Activated T-cell treated with anti-CD3 and anti-CD28 coated beads for 24 hours (primary cell): Measurements from ENCODE around the gene CD55.
"Not testable (repeated sequence)": the region's sequence is repeated elsewhere in the genome, so short reads cannot be mapped to it uniquely, and the experiment has no call there.

Experiments
- DNase-seq: peaks from one replicate; pipeline ENCODE4 v3.0.0-alpha.2; 2020; ENCODE audit warnings: low read depth

Gene CD55

DNA sequence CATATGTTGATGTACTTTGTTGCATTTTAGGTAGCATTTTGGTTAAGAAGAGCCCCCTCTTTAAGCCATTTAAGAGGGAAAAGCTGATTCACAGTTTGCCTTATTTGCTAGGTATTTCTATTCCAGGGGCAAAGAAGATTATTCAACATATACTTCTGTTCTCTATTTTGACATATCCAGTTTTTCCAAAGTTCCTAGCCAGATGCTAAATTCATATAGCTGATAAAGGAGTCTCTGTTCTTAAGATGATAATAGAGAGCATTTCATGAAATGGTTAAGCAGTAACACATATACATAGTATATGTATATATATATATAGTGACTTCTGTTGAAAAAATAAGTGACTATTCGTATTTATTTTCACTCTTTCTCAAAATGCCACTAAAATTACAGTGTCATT lies 15.5 kb upstream of the CD55 start:
- DNase-seq, result no peak

DNA sequence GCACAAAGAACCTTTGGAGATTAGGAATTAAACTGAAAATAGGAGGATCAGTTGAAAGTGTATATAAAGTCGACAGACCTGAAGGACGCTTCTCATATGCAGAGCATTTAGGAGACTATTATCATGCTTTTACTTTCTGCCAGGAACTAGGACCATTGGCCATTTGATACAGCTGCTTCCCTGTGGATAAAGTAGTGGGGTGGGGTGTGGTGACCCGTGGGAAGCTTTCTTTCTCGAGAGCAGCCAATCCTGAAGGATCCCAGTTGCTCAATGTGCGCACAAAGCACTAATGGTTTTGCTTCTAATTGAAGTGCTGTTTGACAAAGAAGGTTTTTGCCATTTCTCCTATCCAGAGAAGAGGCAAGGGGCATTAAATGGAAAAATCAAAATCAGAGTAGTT lies 14.9 kb upstream of the CD55 start:
- no peak for DNase-seq

DNA sequence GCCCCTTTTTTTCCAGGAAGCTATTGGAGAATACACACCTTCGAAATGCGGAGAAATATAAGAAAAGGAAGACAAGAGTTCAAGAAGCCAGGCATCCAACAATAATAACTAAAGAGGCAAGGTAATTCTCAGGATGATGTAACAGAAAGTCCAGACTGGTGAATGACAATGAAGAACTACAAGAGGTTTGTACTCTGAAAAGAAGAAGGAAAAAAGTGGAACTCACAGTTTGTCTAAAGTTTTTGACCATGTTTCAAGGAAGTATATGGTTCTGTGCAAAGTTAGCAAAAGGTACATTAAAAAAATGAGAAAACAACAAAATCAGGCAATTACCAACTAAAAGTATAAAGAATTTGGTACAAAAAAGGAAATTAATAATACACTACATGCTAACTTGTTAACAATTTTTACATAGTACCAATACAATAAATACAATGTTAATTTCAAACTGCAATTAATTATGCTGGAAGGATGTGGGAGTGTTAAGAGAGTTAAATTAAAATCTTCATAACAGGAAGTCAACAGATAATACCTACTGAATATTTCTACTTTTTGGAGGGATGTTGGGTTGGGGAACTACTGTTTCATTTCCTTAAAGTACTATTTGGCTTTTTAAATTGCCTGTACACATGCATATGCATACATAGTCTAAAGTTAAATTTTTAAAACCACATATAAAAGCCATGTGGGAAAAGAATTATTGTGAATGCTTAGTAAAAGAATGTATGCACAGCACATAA lies 12.9 kb upstream of the CD55 start:
- DNase-seq, result no peak

DNA sequence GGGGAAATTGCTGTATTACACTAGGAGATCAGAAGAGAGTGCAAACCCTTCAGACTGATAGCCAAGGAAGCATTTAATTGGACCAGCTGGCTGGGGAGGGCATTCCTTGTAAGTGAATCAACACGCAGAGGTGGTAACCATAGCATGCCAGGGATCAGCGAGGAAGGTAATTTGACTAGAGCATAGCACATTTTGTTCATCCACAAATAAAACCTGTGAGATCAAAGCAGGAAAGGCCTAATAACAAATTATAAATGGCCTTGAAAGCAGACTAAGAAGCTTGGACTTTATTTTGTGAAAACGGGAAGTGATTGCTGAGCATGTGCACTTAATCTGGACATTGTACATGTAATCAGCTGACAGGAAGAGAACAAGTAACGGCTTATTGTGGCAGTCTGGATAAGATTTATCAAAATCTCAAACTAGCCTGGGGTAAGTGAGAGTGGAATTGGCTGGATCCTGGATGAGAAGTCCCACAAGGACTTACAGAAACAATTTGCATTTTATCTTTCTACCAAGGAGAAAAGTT lies 11.7 kb upstream of the CD55 start:
- DNase-seq, result no peak

DNA sequence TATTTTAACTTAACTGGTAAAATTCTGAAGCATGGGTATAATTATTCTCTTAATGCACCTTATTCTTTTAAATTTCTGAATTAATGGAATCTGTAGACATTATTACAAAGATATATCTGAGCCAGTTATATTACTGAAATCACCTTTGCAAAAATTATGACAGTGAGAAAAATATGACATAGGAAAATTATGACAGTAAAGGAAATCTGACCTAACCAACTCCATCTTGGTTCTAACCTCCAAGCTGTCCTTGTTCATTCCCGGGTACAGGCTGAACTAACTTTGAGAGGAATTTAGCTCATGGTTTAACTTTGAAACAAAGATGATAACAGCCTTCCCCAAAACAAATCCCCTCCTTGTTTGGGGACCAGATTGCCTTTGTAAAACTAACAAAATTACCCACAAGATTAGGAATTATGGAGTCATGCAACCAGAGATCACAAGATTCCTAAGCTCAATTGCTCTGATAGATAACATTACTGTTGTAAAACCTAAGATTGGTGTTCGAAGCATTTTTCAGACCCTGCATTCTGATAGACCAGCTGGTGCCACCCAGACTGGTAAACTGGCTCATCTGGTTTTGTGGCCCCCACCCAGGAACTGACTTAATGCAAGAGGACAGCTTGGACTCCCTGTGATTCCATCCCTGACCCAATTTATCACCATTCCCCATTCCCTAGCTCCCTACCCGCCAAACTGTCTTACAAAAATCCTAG lies 9.4 kb upstream of the CD55 start:
- DNase-seq, result no peak

DNA sequence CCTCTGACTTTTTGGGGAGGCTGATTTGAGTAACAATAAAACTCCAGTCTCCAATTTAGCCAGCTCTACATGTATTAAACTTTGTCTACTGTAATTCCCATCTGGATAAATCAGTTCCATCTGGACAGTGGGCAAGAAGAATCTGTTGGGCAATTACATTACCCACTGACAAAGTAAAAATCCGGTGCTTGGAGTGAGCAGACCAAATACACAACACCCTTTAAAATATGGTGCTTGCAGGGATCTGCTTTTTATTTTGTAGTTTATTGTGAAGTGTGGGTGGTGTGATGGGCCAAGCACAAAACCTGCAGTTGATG lies 8.9 kb upstream of the CD55 start:
- no peak for DNase-seq

DNA sequence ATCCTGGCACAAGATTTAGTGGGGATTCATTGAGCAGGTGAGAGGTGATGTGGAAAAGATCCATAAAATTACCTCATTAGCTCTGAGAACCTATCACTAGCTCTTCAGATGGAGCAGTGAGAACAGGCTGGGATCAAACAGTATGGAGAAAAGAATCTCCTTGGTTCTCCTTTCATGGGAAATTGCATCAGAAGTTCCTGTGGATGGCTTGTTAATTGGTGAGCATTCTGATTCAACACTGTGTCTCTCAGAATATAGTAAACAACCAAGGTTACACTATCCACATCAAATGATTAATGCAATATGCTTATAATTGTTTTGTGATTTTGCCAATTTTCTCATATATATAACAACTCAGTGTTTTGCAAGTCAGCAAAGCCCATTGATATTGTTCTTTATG lies 8.3 kb upstream of the CD55 start:
- DNase-seq, result no peak

DNA sequence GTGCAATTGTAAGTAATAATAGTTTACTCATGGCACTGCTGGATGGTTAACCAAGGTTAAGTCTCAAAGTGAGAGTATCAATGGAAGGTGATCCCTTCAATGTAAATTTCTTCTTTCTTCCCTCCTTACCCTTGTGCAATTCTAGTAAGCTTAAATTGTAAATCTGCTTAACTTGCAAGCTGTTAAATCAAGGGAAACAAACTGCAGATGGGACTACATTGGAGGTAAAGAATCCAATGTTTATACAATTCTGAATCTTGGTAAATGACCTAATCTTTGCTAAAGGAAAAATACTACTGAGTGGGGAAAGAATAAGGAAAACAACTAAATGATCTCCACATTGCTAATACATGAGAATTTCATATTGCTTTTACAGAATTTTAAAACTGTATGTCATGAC lies 6.7 kb upstream of the CD55 start:
- no peak for DNase-seq

DNA sequence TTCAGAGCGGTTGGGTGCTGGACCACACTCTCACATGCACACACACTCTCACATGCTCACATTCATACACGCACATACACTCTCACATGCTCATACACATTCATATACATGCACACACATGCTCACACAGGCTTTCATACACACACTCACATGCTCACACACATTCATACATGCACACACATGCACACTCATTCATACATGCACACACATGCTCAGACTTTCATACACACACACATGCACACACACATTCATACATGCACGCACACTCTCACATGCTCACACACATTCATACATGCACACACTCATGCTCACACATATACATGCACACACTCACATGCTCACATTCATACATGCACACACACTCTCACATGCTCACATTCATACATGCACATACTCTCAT lies 6.0 kb upstream of the CD55 start:
- no peak for DNase-seq

DNA sequence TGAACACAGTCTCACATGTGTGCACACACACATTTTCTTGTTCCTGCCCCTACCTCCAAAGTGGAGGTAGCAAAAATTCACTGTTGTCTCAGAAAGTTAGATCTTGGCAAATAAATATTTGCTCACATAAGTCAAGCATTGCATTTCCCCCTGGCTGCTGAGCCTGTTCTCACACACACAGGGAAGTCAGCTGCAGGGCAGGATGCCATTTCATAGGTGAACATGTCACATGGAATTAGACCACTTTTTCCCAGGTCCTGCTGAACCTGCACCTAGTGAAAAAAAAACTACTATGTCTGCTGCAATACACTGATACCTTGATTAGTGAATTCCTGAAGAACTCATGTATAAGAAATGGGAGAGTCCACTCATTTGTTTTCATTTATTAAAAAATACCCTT lies 5.3 kb upstream of the CD55 start:
- DNase-seq, result no peak

DNA sequence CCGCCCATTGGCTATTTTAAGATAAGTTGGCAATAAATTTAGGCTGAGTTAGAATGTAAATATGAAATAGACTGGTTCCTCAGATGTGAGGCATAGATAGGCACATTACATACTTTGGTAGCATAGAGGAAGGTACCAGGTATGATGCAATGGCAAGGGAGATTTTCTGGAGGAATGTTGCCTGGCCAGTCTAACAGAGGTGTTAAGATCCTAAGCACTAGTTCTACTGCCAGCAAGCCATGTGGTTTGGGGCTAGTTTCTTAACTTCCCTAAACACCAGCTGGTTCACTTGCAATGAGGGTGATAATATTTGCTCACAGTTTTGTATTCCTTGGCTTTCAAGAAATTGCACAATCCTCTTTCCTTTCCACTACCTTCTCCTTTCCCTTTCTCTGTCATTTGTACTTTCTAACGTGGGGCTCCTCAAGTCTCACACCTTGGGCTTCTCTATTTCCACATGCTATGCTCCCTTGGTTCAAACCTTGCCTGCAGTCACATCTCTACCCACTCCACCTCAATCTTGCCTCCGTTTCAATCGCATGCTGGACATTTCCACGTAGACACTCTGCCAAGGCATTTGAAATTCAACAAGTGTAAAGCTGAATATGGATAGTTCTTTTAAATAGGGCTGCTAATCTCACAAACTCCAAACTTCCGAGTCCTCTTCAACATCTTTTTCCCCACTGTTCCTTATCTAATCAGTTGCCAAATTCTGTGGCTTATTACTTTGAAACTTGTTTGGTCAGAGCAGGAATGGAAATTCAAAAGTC lies 4.7 kb upstream of the CD55 start:
- no peak for DNase-seq

DNA sequence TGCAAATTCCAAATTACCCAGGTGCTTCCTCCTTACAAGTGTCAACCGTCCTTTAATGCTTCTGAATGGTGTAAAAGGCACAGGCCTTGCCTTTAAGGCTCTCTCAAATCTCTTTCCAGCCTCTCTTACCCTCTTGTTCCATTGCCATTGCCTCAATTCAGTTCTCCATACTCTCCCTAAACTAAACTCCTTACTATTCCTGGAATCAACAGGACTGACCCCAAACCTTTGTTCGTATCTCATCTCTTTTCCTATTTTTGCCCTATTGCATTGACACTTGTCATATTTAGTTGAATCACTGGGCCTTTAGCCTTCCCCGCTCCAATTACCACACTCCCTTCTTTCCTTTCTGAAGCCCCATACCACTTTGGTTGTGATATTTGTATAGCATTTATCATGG lies 3.9 kb upstream of the CD55 start:
- no peak for DNase-seq

DNA sequence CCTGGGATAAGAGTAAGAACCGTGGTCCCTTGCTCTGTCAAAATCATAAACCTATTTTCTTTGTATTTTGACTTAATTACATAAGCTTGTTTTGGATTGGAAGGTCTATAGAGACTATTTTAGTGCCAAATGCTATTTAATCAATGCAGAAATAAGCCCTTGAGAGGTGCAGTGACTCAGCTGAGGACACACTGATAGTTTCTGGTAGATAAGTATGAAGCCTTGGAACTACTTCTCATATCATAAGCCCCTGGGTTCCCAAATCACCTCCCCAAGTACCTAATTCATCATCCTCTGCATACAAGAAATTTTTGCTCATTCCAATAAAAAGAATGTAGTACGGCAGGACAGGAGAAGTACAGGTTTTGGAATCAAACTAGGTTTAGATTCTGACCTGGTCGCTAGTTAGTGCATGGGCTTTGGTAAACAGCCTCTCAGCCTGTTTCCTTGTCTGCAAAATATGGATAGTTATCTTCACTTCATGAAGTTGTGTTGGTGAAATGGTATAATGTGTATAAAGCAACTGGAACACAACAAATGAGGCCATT lies 3.3 kb upstream of the CD55 start:
- DNase-seq, result no peak

DNA sequence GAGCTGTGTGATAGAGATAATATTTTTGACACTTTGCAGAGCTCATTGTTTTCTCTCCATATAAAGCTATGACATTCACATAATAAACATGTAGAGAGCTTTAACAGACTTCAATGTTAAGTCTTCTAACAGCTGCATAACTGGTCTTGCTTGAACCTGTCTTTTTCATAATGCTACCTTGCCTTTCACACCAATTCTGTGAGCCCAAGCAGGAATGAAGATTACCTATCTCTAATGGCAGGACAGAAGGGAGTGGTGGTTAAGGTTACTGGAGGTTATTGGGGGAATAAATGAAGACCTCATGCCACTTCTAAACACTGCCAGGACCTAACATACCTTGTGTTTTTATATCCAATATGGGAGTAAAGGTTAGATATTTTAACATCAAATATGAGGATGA lies 2.3 kb upstream of the CD55 start:
- no peak for DNase-seq

DNA sequence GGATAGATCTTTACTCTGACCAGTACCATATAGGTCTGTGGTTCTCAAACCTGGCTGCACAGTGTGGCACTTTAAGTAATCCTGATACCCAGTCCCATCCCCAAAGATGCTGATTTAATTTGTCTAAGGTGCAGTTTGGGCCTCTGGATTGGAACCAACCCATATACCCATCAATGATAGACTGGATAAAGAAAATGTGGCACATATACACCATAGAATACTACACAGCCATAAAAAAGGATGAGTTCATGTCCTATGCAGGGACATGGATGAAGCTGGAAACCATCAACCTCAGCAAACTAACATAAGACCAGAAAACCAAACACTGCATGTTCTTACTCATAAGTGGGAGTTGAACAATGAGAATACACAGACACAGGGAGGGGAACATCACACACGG lies 1.4 kb upstream of the CD55 start:
- DNase-seq, result not testable (repeated sequence)

DNA sequence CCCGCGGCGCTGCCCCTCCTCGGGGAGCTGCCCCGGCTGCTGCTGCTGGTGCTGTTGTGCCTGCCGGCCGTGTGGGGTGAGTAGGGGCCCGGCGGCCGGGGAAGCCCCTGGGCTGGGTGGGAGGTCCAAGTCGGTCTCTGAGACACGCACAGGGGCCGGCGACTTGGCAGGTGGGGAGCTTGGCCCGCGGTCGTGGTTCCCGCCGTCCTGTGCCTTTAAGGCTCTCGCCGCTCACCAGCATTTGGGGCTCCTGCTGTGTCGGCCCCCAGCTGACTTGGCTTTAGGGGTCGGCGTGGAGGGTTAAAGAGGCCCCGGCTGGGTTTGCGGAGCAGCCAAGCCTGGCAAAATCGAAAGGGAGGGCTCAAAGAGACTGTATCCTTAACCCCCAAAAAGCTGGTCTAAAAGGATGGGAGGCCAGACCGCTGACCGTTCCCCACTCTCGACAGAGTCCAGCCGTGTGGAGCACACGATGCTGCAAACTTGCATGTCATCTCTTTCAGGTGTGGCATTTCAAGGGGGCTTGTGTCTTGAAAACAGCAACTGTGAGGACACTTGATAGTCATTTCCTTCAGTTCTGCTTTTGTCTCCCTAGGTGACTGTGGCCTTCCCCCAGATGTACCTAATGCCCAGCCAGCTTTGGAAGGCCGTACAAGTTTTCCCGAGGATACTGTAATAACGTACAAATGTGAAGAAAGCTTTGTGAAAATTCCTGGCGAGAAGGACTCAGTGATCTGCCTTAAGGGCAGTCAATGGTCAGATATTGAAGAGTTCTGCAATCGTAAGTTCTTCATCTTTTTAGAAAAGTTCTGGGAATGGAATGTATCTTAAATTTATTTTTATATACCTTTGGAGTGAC lies 540 bp downstream of the CD55 start:
- no peak for DNase-seq

DNA sequence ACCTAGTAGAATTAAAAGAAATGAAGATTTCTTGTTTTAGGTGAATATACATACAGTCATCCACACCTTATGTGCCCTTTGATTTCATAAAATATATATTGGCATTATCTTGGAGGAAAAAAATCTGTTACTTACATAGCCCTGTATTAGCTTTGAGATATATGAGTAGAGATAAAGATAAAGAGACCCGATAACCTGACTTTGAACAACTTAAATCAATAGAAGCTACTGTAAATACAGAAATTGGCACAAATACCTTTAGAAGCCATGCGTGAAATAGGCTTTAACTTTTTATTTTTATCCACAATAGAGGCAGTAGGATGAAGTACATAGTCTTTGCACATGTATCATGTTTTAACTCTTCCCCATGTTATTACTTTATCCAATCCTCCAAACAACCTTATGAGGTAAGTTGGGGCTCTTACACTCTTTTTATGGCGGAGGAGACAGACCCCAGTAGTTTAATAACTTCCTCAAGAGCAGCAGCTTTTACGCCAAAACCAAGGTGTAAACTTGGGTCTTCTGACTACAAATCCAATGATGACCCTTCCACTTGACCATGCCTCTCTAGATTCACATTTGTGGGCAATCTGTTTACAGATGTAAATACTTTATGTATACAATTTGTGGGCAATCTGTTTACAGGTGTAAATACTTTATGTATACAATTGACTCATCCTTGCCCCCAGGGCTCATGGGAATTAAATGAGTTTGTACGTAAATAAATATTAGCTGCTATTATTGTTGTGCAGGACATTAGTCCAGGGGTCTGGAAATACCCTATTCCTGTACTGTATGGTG lies 2.1 kb downstream of the CD55 start:
- DNase-seq, result no peak

DNA sequence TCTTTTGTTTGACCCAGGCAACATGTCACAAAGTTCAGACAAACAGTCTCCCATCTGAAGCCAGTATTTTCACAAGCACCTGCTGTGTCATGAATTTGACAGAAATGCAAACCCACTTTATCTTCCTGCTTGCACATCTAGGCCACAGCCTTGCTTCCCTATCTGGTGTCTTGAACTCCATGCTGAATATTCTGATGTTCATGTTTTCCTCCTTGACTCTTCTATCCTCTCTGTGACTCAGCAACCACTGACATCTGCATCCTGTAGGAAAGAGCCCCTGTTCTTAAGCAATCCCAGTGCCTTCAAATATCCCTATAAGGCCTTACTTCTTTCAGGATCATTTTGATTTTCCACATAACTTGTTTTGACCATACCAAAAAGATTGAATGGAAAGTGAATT lies 6.5 kb downstream of the CD55 start:
- no peak for DNase-seq

DNA sequence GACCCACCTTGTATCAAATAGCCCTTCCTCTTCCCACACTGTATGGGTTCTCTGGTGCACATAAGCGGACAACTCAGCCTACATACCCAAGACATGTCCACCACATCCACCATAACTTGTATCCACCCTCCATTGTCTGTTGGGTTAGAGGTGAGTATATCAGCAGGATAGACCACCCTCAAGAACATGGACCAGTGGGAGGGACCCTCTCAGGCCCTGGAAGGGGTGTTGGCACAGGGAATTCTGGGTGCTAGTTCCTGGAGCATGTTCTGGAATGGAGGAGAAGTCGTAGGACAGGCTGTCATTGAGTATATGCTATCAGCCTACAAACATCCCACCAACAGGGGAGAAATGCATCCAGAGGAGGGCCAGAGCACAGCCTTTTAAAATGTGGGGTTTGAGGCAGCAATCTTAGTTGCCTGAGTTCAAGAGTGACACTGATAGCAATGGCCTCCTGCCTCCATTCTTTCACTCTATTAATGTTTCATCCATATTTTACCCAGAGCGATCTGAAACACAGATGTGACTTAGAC lies 7.5 kb downstream of the CD55 start:
- no peak for DNase-seq

DNA sequence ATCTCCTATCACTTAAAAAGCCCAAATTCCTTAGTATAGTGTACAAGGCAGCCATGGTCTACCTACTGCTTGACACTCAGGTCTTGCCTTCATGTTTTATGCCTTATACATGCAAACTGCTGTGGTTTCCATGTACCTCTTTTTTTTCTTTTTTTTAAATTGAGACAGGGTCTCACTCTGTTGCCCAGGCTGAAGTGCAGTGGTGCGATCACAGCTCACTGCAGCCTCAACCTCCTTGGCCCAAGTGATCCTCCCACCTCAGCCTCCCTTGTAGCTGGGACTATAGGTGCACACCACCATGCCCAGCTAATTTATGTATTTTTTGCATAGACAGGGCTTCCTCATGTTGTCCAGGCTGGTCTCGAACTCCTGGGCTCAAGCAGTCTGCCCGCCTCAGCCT lies 8.0 kb downstream of the CD55 start:
- DNase-seq, result no peak
